PC-9 (cell line): ENCODE data around the gene HOXA5. TPM values are rescaled to one million over a fixed set of nuclear protein-coding genes. Genes with fewer than 3 reads are reported as not detected.

ENCODE experiments used
- BruUV-seq: library from RNA; stranded (reverse); fragments of 400-500 nt; replicated peaks from 2 replicates; lab custom pipeline; 2021; lab: Mats Ljungman, UMichigan
- CTCF ChIA-PET: fragments of 300-600 bp; sonication (Branson Sonifier 250); formaldehyde crosslinking; loops from one replicate; lab custom pipeline; 2022; ENCODE audit warnings: antibody characterized with exemption; lab: Charles Lee
- POLR2A ChIA-PET: fragments of 300-600 bp; sonication (Branson Sonifier 250); formaldehyde crosslinking; loops from one replicate; lab custom pipeline; 2022; ENCODE audit warnings: antibody characterized with exemption; ENCODE audit not compliant: unreplicated experiment; lab: Charles Lee
- DNase-seq, 2 experiments: peaks; one replicate each; pipeline versions ENCODE4 v3.0.0 to v3.0.0-alpha.2; 2015 to 2022; ENCODE audit warnings: mixed read lengths in 1 of 2
- H2AFZ ChIP-seq: fragments of 200-600 bp; sonication (generic); 2 replicates; pipeline ENCODE4 v1.8.1; 2017; ENCODE audit warnings: antibody characterized with exemption
- H3F3A ChIP-seq: fragments of 200-600 bp; sonication (generic); 2 replicates; pipeline ENCODE4 v1.8.1; 2017; ENCODE audit warnings: antibody characterized with exemption, mild to moderate bottlenecking, low read depth; ENCODE audit not compliant: insufficient read depth
- H3K27ac ChIP-seq: fragments of 200-600 bp; sonication (generic); 2 replicates; pipeline ENCODE4 v1.6.1; 2016; ENCODE audit warnings: mixed run types
- H3K27me3 ChIP-seq: fragments of 200-600 bp; sonication (generic); 2 replicates; pipeline ENCODE4 v1.6.1; 2016; ENCODE audit warnings: low read depth, mixed run types; ENCODE audit not compliant: insufficient read depth
- H3K36me3 ChIP-seq: fragments of 200-600 bp; sonication (generic); 2 replicates; pipeline ENCODE4 v1.6.1; 2016; ENCODE audit warnings: low read depth, mixed run types
- H3K4me1 ChIP-seq: fragments of 200-600 bp; sonication (generic); replicated peaks from 2 replicates; pipeline ENCODE4 v1.6.1; 2016; ENCODE audit warnings: mixed run types; ENCODE audit not compliant: insufficient read depth
- H3K4me2 ChIP-seq: fragments of 200-600 bp; sonication (generic); 2 replicates; pipeline ENCODE4 v1.6.1; 2017; ENCODE audit warnings: mixed run types
- H3K4me3 ChIP-seq: fragments of 200-600 bp; sonication (generic); 2 replicates; pipeline ENCODE4 v1.6.1; 2016; ENCODE audit warnings: mixed run types
- H3K79me2 ChIP-seq: fragments of 200-600 bp; sonication (generic); 2 replicates; pipeline ENCODE4 v1.6.1; 2017; ENCODE audit warnings: low read depth, mixed run types
- H3K9me2 ChIP-seq: fragments of 200-600 bp; sonication (generic); 2 replicates; pipeline ENCODE4 v1.8.1; 2017; ENCODE audit warnings: mild to moderate bottlenecking; ENCODE audit not compliant: insufficient read depth
- H3K9me3 ChIP-seq: fragments of 200-600 bp; sonication (generic); 2 replicates; pipeline ENCODE4 v1.8.1; 2016; ENCODE audit warnings: low read depth; ENCODE audit not compliant: insufficient read depth
- H4K20me1 ChIP-seq: fragments of 200-600 bp; sonication (generic); 2 replicates; pipeline ENCODE4 v1.8.1; 2017; ENCODE audit not compliant: insufficient read depth
- CTCF ChIP-seq: fragments of 200-600 bp; sonication (generic); conservative IDR thresholded peaks from 2 replicates; pipeline ENCODE4 v1.6.1; 2017; ENCODE audit warnings: mixed run types, antibody characterized with exemption, mild to moderate bottlenecking, moderate library complexity
- EZH2 ChIP-seq: fragments of 200-600 bp; sonication (generic); IDR thresholded peaks from 2 replicates; pipeline ENCODE4 v1.8.0; 2017; ENCODE audit warnings: antibody characterized with exemption, low read depth
- intact Hi-C: fragments of 100-400 bp; cut with micrococcal nuclease; formaldehyde crosslinking; loops from one replicate; pipeline ENCODE4 v1.10.0; 2022; ENCODE audit not compliant: unreplicated experiment
- total RNA-seq: library from RNA; stranded (reverse); gene quantifications from 2 replicates; pipeline ENCODE4 v1.2.3, GENCODE V29; 2021

HOXA5 gene
- total RNA-seq, 1 experiment from 2014 or later = 1.0 TPM

GRCh38 chr7:27141137-27141922 lies 2.2 kb downstream of the HOXA5 start:
- Histone ChIP-seq H4K20me1 (no peaks in the 10 kb centered on the region), H3K4me3 (no peak overlapping the region), H3K27ac (no peak overlapping the region), H2AFZ (no peak overlapping the region), H3K4me2 (no peak overlapping the region), H3K9me2 (no peaks in the 10 kb centered on the region), H3K27me3 (no peaks in the 10 kb centered on the region), H3F3A (no peaks in the 10 kb centered on the region; the same call in 1 of the 2 replicates), H3K36me3 (no peaks in the 10 kb centered on the region), H3K9me3 (no peaks in the 10 kb centered on the region), H3K79me2 (no peaks in the 10 kb centered on the region), H3K4me1 (peaks cover 11% of the 10 kb centered on the region)
- intact Hi-C loops = no loop called here
- no peak for DNase-seq
- no TSS peak for BruUV-seq
- POLR2A ChIA-PET = no interaction called here
- CTCF ChIA-PET = no interaction called here
- TF ChIP-seq CTCF (no peak), EZH2 (no peak)

GRCh38 chr7:27140126-27140857 lies 3.2 kb downstream of the HOXA5 start:
- intact Hi-C loops = no loop called here
- H3K27me3 ChIP-seq = no peaks in the 10 kb centered on the region
- no TSS peak for BruUV-seq
- peaks cover 21% of the 10 kb centered on the region for H3K4me1 ChIP-seq
- H3K4me3 ChIP-seq = no peak overlapping the region
- H3F3A ChIP-seq = peaks cover 10% of the 10 kb centered on the region
- POLR2A ChIA-PET = no interaction called here
- no peaks in the 10 kb centered on the region for H3K9me3 ChIP-seq
- CTCF ChIA-PET = no interaction called here
- no peak overlapping the region for H3K4me2 ChIP-seq
- H2AFZ ChIP-seq = no peak overlapping the region
- no peaks in the 10 kb centered on the region for H3K9me2 ChIP-seq
- H3K27ac ChIP-seq = no peak overlapping the region
- H3K79me2 ChIP-seq = no peaks in the 10 kb centered on the region
- TF ChIP-seq CTCF (no peak), EZH2 (no peak)
- no peaks in the 10 kb centered on the region for H4K20me1 ChIP-seq
- H3K36me3 ChIP-seq = no peaks in the 10 kb centered on the region
- no peak for DNase-seq

- intact Hi-C loops = no loop called here
- POLR2A ChIA-PET = no interaction called here
These were observed 4.0 kb downstream of the HOXA5 start for GRCh38 chr7:27139334-27140125.

More at GRCh38 chr7:27139334-27140125, 4.0 kb downstream of the HOXA5 start:
- CTCF ChIA-PET = no interaction called here
- Histone ChIP-seq H3K9me3 (no peaks in the 10 kb centered on the region), H3K27me3 (no peaks in the 10 kb centered on the region), H4K20me1 (no peaks in the 10 kb centered on the region), H3K4me2 (no peak overlapping the region), H3K27ac (no peak overlapping the region), H3K4me1 (peaks cover 29% of the 10 kb centered on the region), H2AFZ (no peak overlapping the region), H3K4me3 (no peak overlapping the region), H3F3A (peaks cover 17% of the 10 kb centered on the region), H3K79me2 (no peaks in the 10 kb centered on the region), H3K9me2 (no peaks in the 10 kb centered on the region), H3K36me3 (no peaks in the 10 kb centered on the region)
- no peak for TF ChIP-seq CTCF
- TF ChIP-seq EZH2 = no peak
- DNase-seq = no peak
- BruUV-seq = no TSS peak
